Tracheal epithelial cell (primary cell): Measurements from ENCODE around the gene MPPED2. TPM values are rescaled to one million over a fixed set of nuclear protein-coding genes. Genes with fewer than 3 reads are reported as not detected.

Experiments used
- total RNA-seq: library from RNA; depleted of rRNA; stranded (reverse); fragments of >200 nt; gene quantifications from 2 replicates; pipeline ENCODE4 v1.2.1, GENCODE V29; 2014

The MPPED2 gene, protein sequence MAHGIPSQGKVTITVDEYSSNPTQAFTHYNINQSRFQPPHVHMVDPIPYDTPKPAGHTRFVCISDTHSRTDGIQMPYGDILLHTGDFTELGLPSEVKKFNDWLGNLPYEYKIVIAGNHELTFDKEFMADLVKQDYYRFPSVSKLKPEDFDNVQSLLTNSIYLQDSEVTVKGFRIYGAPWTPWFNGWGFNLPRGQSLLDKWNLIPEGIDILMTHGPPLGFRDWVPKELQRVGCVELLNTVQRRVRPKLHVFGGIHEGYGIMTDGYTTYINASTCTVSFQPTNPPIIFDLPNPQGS
- total RNA-seq: not detected in 2 replicates

DNA sequence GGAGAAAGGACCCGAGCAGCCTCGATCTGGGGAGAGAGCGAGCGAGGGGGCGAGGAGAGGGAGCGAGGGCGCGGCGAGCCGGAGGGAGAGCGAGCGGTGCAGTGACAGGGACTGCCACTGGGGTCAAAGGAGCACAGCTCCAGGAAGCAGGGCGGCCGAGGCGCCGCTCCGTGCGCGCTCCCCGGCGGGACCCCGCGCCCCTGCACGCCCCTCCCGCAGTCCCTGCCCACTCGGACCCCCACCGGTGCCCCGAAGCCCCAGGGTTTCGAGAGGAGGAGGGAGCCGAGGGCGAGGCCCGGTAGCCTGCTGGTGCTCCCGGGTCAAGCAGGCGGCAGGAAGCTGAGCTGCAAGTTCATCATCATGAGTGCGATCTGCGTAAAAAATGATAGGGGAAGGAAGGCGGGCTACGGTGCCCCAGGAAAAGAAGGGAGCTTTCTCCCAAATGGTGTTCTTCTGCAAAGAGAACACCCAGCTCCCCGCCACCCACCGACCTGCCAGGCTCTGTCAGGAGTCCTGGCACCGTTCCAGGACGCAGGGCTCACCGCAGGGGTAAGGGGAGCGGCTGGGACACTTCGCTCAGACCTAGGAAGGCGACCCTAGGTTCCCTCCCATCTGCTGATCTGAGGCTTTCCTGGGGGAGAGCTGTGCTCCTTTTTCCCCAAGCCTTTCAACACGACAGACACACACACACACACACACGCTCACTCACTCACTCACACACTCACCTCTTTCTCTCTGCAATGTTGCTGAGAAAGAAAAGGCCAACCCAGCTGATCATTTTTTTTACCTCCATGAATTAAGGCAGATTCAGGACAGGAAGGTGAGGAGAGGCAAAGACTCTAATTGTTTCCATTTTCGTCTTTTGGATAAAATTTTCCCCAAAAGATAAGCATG is at the start of gene MPPED2:
MPPED2 (minus strand) TSS at position 103 of the 894 bp plus-strand sequence. CDS start 5,980 bp downstream, outside the sequence.

